DND-41 (cell line): ENCODE results near the gene TECPR2.

Experiments used
- ATAC-seq: fragments of 200-7000 bp; cut with Tn5 transposase; 3 replicates; pipeline ENCODE4 v1.9.1; 2021; ENCODE audit warnings: low read depth; ENCODE audit not compliant: insufficient read depth
- DNase-seq: peaks from one replicate; pipeline ENCODE4 v3.0.0-alpha.2; 2020
- H2AFZ ChIP-seq: 2 replicates; pipeline ENCODE4 v1.6.0; 2012; ENCODE audit warnings: low read depth, low read length
- H3K27ac ChIP-seq: 2 replicates; pipeline ENCODE4 v1.5.1; 2012; ENCODE audit warnings: low read length, inconsistent platforms
- H3K27me3 ChIP-seq: fragments of 200-600 bp; sonication (generic); 2 replicates; pipeline ENCODE4 v1.6.0; 2012; ENCODE audit warnings: low read length, mild to moderate bottlenecking, inconsistent platforms; ENCODE audit not compliant: insufficient read depth, poor library complexity
- H3K36me3 ChIP-seq: 2 replicates; pipeline ENCODE4 v1.5.1; 2012; ENCODE audit warnings: low read length, inconsistent platforms; ENCODE audit not compliant: insufficient read depth
- H3K4me1 ChIP-seq: 2 replicates; pipeline ENCODE4 v1.5.1; 2012; ENCODE audit warnings: mild to moderate bottlenecking, low read length; ENCODE audit not compliant: insufficient read depth
- H3K4me2 ChIP-seq: 2 replicates; pipeline ENCODE4 v1.6.0; 2012; ENCODE audit warnings: mild to moderate bottlenecking, moderate library complexity, low read length, inconsistent platforms; ENCODE audit not compliant: insufficient read depth
- H3K4me3 ChIP-seq, 2 experiments: fragments of 200-600 bp in 1 of 2; shearing (Covaris generic) in 1 of 2; 2 replicates each; pipeline ENCODE4 v1.5.1; 2012 to 2016; ENCODE audit warnings: inconsistent platforms in 2 of 2, low read length in 2 of 2, mild to moderate bottlenecking in 2 of 2, low read depth in 1 of 2, moderate library complexity in 1 of 2
- H3K79me2 ChIP-seq: 2 replicates; pipeline ENCODE4 v1.6.0; 2012; ENCODE audit warnings: low read length, inconsistent platforms; ENCODE audit not compliant: insufficient read depth
- H3K9ac ChIP-seq: 2 replicates; pipeline ENCODE4 v1.6.0; 2012; ENCODE audit warnings: low read depth, mild to moderate bottlenecking, inconsistent platforms, low read length, moderate library complexity
- H3K9me3 ChIP-seq: 2 replicates; pipeline ENCODE4 v1.5.1; 2012; ENCODE audit warnings: low read length, moderate library complexity, mild to moderate bottlenecking, inconsistent platforms; ENCODE audit not compliant: insufficient read depth, severe bottlenecking
- H4K20me1 ChIP-seq: 2 replicates; pipeline ENCODE4 v1.6.0; 2012; ENCODE audit warnings: low read length; ENCODE audit not compliant: insufficient read depth
- CTCF ChIP-seq: IDR thresholded peaks from 2 replicates; pipeline ENCODE4 v1.5.1; 2012; ENCODE audit warnings: borderline replicate concordance, low read length, moderate library complexity, mild to moderate bottlenecking; ENCODE audit not compliant: poor library complexity, severe bottlenecking; ENCODE audit errors: extremely low read depth
- EZH2 ChIP-seq: IDR thresholded peaks from 3 replicates; pipeline ENCODE4 v1.6.1; 2012; ENCODE audit warnings: borderline replicate concordance, low read depth, mild to moderate bottlenecking, moderate library complexity, low read length, inconsistent platforms; ENCODE audit not compliant: severe bottlenecking

TECPR2 gene

GRCh38 chr14:102352213-102352612 is 10.5 kb upstream of the TECPR2 start:
- no peaks in the 10 kb centered on the region for H4K20me1 ChIP-seq
- no peak overlapping the region for H3K4me3 ChIP-seq
- H2AFZ ChIP-seq, result no peak overlapping the region
- H3K9ac ChIP-seq, result no peak overlapping the region
- H3K36me3 ChIP-seq, result peaks cover 61% of the 10 kb centered on the region
- no peaks in the 10 kb centered on the region for H3K79me2 ChIP-seq
- H3K4me2 ChIP-seq, result no peak overlapping the region
- ATAC-seq, result no peak
- no peaks in the 10 kb centered on the region for H3K4me1 ChIP-seq
- TF ChIP-seq EZH2 (no peak), CTCF (no peak)
- H3K27ac ChIP-seq, result no peak overlapping the region
- H3K9me3 ChIP-seq, result no peaks in the 10 kb centered on the region
- H3K27me3 ChIP-seq, result no peaks in the 10 kb centered on the region
- no peak for DNase-seq

GRCh38 chr14:102353126-102353619 is 9.6 kb upstream of the TECPR2 start:
- no peaks in the 10 kb centered on the region for H3K27me3 ChIP-seq
- H3K79me2 ChIP-seq, result no peaks in the 10 kb centered on the region
- TF ChIP-seq EZH2, result no peak
- no peak overlapping the region for H3K4me2 ChIP-seq
- no peak overlapping the region for H2AFZ ChIP-seq
- ATAC-seq (no peak), DNase-seq (no peak)
- H4K20me1 ChIP-seq, result no peaks in the 10 kb centered on the region
- peaks cover 60% of the 10 kb centered on the region for H3K36me3 ChIP-seq
- no peak overlapping the region for H3K4me3 ChIP-seq
- H3K9ac ChIP-seq, result no peak overlapping the region
- H3K9me3 ChIP-seq, result no peaks in the 10 kb centered on the region
- no peak overlapping the region for H3K27ac ChIP-seq
- H3K4me1 ChIP-seq, result no peaks in the 10 kb centered on the region

- H3K4me2 ChIP-seq, result no peak overlapping the region
- no peak overlapping the region for H3K9ac ChIP-seq
- DNase-seq (no peak), ATAC-seq (no peak)
- H3K4me3 ChIP-seq, result no peak overlapping the region
- no peaks in the 10 kb centered on the region for H4K20me1 ChIP-seq
- H3K27ac ChIP-seq, result no peak overlapping the region
- no peak for TF ChIP-seq CTCF
- TF ChIP-seq EZH2, result no peak
- no peaks in the 10 kb centered on the region for H3K27me3 ChIP-seq
- H2AFZ ChIP-seq, result no peak overlapping the region
- no peaks in the 10 kb centered on the region for H3K79me2 ChIP-seq
- H3K9me3 ChIP-seq, result no peaks in the 10 kb centered on the region
- H3K36me3 ChIP-seq, result peaks cover 44% of the 10 kb centered on the region
- peaks cover 7% of the 10 kb centered on the region for H3K4me1 ChIP-seq
Measured at GRCh38 chr14:102356280-102356679, 6.5 kb upstream of the TECPR2 start.

- ATAC-seq, result no peak
Measured at GRCh38 chr14:102359341-102359740, 3.4 kb upstream of the TECPR2 start.

More at GRCh38 chr14:102359341-102359740, 3.4 kb upstream of the TECPR2 start:
- peaks cover 17% of the 10 kb centered on the region for H3K79me2 ChIP-seq
- H3K27ac ChIP-seq, result no peak overlapping the region
- peaks cover 28% of the 10 kb centered on the region for H3K4me1 ChIP-seq
- H3K9me3 ChIP-seq, result no peaks in the 10 kb centered on the region
- no peaks in the 10 kb centered on the region for H3K27me3 ChIP-seq
- peaks cover 30% of the 10 kb centered on the region for H3K36me3 ChIP-seq
- no peaks in the 10 kb centered on the region for H4K20me1 ChIP-seq
- H3K9ac ChIP-seq, result no peak overlapping the region
- no peak for TF ChIP-seq CTCF
- no peak for TF ChIP-seq EZH2
- DNase-seq, result no peak
- no peak overlapping the region for H2AFZ ChIP-seq
- H3K4me2 ChIP-seq, result no peak overlapping the region
- H3K4me3 ChIP-seq, result no peak overlapping the region
